Measurements from ENCODE around the gene NAT8L. TPM values are rescaled to one million over a fixed set of nuclear protein-coding genes. Genes with fewer than 3 reads are reported as not detected.

NAT8L gene
- total RNA-seq, 1 donor from 2014 or later = 14.9 TPM

GRCh38 chr4:2077537-2078460 lies 18.7 kb downstream of the NAT8L start:
- no peaks in the 10 kb centered on the region for H3K36me3 Mint-ChIP-seq
- H3K27me3 Mint-ChIP-seq = peaks cover 3% of the 10 kb centered on the region
- H3K27ac Mint-ChIP-seq = no peak overlapping the region
- H3K4me1 Mint-ChIP-seq (ENCODE audit: unreplicated experiment) = peaks cover 3% of the 10 kb centered on the region
- no peak for DNase-seq (ENCODE audit: extremely low spot score, unreplicated experiment)
- no peak overlapping the region for H3K4me3 Mint-ChIP-seq
- H3K9me3 Mint-ChIP-seq = no peaks in the 10 kb centered on the region
- TF ChIP-seq, protein P1, sequence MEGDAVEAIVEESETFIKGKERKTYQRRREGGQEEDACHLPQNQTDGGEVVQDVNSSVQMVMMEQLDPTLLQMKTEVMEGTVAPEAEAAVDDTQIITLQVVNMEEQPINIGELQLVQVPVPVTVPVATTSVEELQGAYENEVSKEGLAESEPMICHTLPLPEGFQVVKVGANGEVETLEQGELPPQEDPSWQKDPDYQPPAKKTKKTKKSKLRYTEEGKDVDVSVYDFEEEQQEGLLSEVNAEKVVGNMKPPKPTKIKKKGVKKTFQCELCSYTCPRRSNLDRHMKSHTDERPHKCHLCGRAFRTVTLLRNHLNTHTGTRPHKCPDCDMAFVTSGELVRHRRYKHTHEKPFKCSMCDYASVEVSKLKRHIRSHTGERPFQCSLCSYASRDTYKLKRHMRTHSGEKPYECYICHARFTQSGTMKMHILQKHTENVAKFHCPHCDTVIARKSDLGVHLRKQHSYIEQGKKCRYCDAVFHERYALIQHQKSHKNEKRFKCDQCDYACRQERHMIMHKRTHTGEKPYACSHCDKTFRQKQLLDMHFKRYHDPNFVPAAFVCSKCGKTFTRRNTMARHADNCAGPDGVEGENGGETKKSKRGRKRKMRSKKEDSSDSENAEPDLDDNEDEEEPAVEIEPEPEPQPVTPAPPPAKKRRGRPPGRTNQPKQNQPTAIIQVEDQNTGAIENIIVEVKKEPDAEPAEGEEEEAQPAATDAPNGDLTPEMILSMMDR (conservative IDR thresholded peaks at IDR 0.05) = no peak

GRCh38 chr4:2078584-2078983 lies 19.5 kb downstream of the NAT8L start:
- no peak for DNase-seq (ENCODE audit: extremely low spot score, unreplicated experiment)

DNA sequence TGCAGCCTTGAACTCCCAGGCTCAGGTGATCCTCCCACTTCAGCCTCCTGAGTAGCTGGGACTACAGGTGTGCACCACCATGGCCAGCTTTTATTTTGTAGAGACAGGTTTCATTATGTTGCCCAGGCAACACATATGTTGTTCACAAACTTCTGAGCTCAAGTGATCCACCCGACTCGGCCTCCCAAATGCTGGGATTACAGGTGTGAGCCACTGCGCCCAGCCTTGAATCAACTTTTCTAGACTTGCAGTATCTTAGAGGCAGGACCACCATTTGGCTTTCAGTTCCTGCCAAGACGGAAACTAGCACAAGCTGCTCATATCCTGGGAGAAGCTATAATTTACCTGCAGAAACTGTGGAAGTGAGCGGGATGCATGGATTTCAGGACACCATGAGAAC lies 19.9 kb downstream of the NAT8L start:
- TF ChIP-seq, protein P1 (conservative IDR thresholded peaks at IDR 0.05) = no peak
- peaks cover 4% of the 10 kb centered on the region for H3K27me3 Mint-ChIP-seq
- peak; percentile 39 for DNase-seq (ENCODE audit: extremely low spot score, unreplicated experiment)
- peaks cover 3% of the 10 kb centered on the region for H3K4me1 Mint-ChIP-seq (ENCODE audit: unreplicated experiment)
- H3K4me3 Mint-ChIP-seq = no peak overlapping the region
- H3K27ac Mint-ChIP-seq = no peak overlapping the region
- H3K36me3 Mint-ChIP-seq = no peaks in the 10 kb centered on the region
- H3K9me3 Mint-ChIP-seq = no peaks in the 10 kb centered on the region

More at GRCh38 chr4:2078584-2078983, 19.5 kb downstream of the NAT8L start:
- Mint-ChIP-seq H3K27me3 (peaks cover 4% of the 10 kb centered on the region), H3K9me3 (no peaks in the 10 kb centered on the region), H3K4me1 (ENCODE audit: unreplicated experiment) (peaks cover 3% of the 10 kb centered on the region), H3K27ac (no peak overlapping the region), H3K36me3 (no peaks in the 10 kb centered on the region), H3K4me3 (no peak overlapping the region)
- TF ChIP-seq, protein P1 (conservative IDR thresholded peaks at IDR 0.05) = no peak

DNA sequence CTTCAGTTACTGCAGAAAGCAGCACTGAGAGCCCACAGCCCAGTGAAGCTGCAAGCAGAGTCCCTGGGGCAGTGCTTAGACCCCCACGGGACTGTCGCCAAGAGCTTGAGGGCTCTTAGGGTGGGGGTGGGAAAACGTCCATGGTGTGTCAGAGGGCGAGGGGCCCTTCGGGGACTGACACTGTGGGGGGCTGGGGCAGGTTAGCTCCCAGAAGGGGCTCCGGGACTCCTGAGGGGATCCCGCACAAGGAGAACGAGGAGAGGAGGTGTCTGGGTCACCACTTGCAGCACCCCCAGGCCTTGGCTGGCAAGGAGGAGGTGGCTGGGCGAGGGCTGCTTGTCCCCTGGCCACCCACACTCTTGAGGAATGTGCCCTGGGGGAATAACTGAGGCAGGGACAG lies 20.8 kb downstream of the NAT8L start:
- Mint-ChIP-seq H3K9me3 (no peaks in the 10 kb centered on the region), H3K27me3 (peaks cover 4% of the 10 kb centered on the region), H3K27ac (no peak overlapping the region), H3K4me3 (no peak overlapping the region), H3K36me3 (no peaks in the 10 kb centered on the region), H3K4me1 (ENCODE audit: unreplicated experiment) (peaks cover 3% of the 10 kb centered on the region)
- TF ChIP-seq, protein P1 (conservative IDR thresholded peaks at IDR 0.05) = no peak
- DNase-seq (ENCODE audit: extremely low spot score, unreplicated experiment) = peak; percentile 65

GRCh38 chr4:2080429-2081300 lies 21.5 kb downstream of the NAT8L start:
- DNase-seq (ENCODE audit: extremely low spot score, unreplicated experiment) = peak; percentile 63
- peaks cover 3% of the 10 kb centered on the region for H3K4me1 Mint-ChIP-seq (ENCODE audit: unreplicated experiment)
- no peak overlapping the region for H3K4me3 Mint-ChIP-seq
- TF ChIP-seq, protein P1 (conservative IDR thresholded peaks at IDR 0.05) = no peak
- peaks cover 4% of the 10 kb centered on the region for H3K27me3 Mint-ChIP-seq
- H3K36me3 Mint-ChIP-seq = no peaks in the 10 kb centered on the region
- H3K9me3 Mint-ChIP-seq = no peaks in the 10 kb centered on the region
- no peak overlapping the region for H3K27ac Mint-ChIP-seq
